ENCODE data around the gene KIRREL3. TPM values are rescaled to one million over a fixed set of nuclear protein-coding genes. Genes with fewer than 3 reads are reported as not detected.

KIRREL3 gene
- total and polyA plus RNA-seq, 9 of the 15 experiments (the other 6 are each of a cell fraction or from before 2014, with no cell fraction given), result 0.04 to 0.10 TPM; not detected in 7

DNA sequence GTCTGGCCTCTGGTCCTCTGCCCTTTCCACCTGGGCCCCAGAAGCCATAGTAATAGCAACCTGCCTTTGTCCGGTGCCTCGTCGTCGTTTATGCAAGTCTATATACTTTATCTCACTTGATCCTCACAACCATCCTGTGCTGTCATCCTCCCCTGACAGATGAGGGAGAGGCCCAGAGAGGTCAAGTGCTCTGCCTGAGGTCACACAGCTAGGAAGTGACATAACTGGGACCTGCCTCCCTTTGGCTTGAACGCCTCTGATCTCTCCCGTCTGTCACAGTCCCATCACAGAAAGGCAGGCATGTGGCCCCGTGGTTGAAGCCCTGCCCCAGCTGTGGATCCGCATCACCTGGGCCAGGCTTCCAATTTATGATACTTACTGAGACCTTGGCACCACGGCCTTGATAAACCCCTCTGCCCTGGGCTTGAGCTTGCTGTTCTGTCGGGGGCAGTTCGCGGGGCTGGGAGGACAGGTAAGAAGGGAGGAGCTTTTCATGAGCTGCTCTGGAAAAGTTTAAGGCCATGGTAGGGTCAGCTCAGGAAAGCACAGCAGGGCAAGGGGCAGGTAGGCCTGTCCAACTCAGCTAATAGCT, 398.1 kb downstream of the KIRREL3 start (continued):
- TF ChIP-seq RBM25 (IDR thresholded peaks at IDR 0.05; ENCODE audit: low read depth, low read length, severe bottlenecking), result peak; percentile 71

DNA sequence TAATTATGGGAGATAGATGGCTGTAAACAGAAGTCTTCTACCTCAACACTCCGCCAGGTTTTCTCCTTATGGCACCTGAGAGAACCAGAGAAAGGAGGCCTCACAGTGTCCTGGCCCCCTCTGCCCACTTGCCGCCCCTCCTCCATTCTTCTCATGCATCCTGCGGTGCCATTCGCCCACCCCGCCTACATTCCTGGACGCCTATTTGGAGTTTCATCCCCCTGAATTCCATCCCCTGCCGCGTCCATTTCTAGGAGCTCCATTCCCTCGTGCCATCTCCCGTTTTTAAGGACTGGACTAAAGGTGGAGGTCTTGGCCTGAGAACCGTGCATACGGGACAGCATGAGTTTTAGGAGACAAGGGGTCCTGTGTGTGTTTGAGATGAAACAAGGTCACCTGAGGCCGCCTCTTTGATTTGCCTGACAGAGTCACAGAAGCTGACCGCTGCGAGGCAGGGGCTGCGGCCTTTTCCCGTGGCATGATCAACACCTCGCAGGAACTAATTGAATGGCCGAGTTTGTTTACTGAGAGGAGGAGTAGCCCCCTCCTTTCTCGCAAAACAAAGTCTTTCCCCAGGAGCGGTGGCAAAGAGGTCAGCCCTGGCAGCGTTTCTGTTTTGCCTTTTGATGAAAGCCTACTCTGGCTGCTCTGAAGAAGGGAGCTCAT, 398.9 kb downstream of the KIRREL3 start:
- FAIRE-seq (no peak), DNase-seq (ENCODE audit: extremely low read depth in 1 of 4, low spot score in 3 of 4) (no peak), ATAC-seq (no peak)
- Histone ChIP-seq H3K4me2 (ENCODE audit: insufficient read depth, low read length) (no peak overlapping the region), H3K27me3 (ENCODE audit: control insufficient read depth in 2 of 2, insufficient read depth in 2 of 2, low read length in 2 of 2) (peaks cover 3 to 34% of the 10 kb centered on the region in 2 experiments; a peak in 4 of 5 replicates), H3K27ac (ENCODE audit: extremely low read depth, low read depth, low read length) (no peak overlapping the region), H4K20me1 (replicated peaks; ENCODE audit: control insufficient read depth, insufficient read depth, low read length) (no peaks in the 10 kb centered on the region; the same call in 1 of the 2 replicates), H3K4me1 (replicated peaks in 1 of 2; ENCODE audit: control insufficient read depth in 2 of 2, insufficient read depth in 2 of 2, low read length in 2 of 2) (no peaks in the 10 kb centered on the region), H3K79me2 (ENCODE audit: control insufficient read depth, insufficient read depth, low read length) (no peaks in the 10 kb centered on the region), H3K4me3 (no peak overlapping the region), H3K9ac (ENCODE audit: insufficient read depth in 1 of 2, low read depth in 2 of 2, low read length in 2 of 2) (no peak overlapping the region), H2AFZ (ENCODE audit: low read depth, low read length) (no peak overlapping the region), H3K9me1 (ENCODE audit: control insufficient read depth, insufficient read depth, low read length) (no peaks in the 10 kb centered on the region), H3K36me3 (ENCODE audit: control insufficient read depth, insufficient read depth, low read length) (no peaks in the 10 kb centered on the region), H3K9me3 (replicated peaks; ENCODE audit: control insufficient read depth, insufficient read depth, low read depth, low read length) (no peaks in the 10 kb centered on the region)
- intact Hi-C loops (cut with micrococcal nuclease) (loop anchor here (10.0 kb wide), 1 partner anchor 157 kb away; no protein-coding TSS in a partner anchor), in situ Hi-C loops (cut with MboI) (no loop called here)
- no TSS peak for BruUV-seq (replicated peaks)
- WGBS (ENCODE audit: insufficient coverage, low coverage, missing lambda C conversion rate), result under 1% methylated on average over 22 of the region's 22 CpGs
- TF ChIP-seq DMBX1 (CRISPR knock-in tag; IDR thresholded peaks at IDR 0.05; ENCODE audit: borderline replicate concordance), result no peak
- CTCF ChIA-PET (ENCODE audit: low intra/inter-chr PET ratio), result no interaction called here
- POLR2A ChIA-PET, result interaction anchor here (0.6 kb wide), 1 partner anchor 13 kb away, joined by 3 read pairs; no protein-coding TSS in a partner anchor

Measured in K562 (cell line).